DOHH2 (cell line): ENCODE data around the gene ROBO1.

ENCODE experiments used
- H3F3A ChIP-seq: fragments of 200-600 bp; sonication (generic), shearing (Covaris generic); 2 replicates; pipeline ENCODE4 v1.6.0; 2016; ENCODE audit warnings: antibody characterized with exemption, mild to moderate bottlenecking; ENCODE audit not compliant: control insufficient read depth, insufficient read depth
- H3K27ac ChIP-seq: fragments of 200-600 bp; sonication (generic); 2 replicates; pipeline ENCODE4 v1.5.1; 2014; ENCODE audit warnings: low read depth, mild to moderate bottlenecking, low read length, moderate library complexity
- H3K27me3 ChIP-seq: fragments of 200-600 bp; sonication (generic); 2 replicates; pipeline ENCODE4 v1.6.1; 2014; ENCODE audit warnings: mild to moderate bottlenecking, low read length, mixed read lengths; ENCODE audit not compliant: control insufficient read depth
- H3K36me3 ChIP-seq: fragments of 200-600 bp; sonication (generic); 2 replicates; pipeline ENCODE4 v1.6.1; 2014; ENCODE audit warnings: mild to moderate bottlenecking, low read length, moderate library complexity, mixed read lengths; ENCODE audit not compliant: control insufficient read depth
- H3K4me1 ChIP-seq: fragments of 200-600 bp; sonication (generic); 2 replicates; pipeline ENCODE4 v1.6.1; 2014; ENCODE audit warnings: mild to moderate bottlenecking, low read length, mixed read lengths; ENCODE audit not compliant: control insufficient read depth
- H3K4me2 ChIP-seq: fragments of 200-600 bp; sonication (generic); 2 replicates; pipeline ENCODE4 v1.6.0; 2014; ENCODE audit warnings: mild to moderate bottlenecking, low read length, moderate library complexity
- H3K4me3 ChIP-seq: fragments of 200-600 bp; sonication (generic); 2 replicates; pipeline ENCODE4 v1.5.1; 2014; ENCODE audit warnings: mild to moderate bottlenecking, low read length, mixed read lengths
- H3K79me2 ChIP-seq: fragments of 200-600 bp; sonication (generic); 2 replicates; pipeline ENCODE4 v1.6.1; 2014; ENCODE audit warnings: mild to moderate bottlenecking, low read length, mixed read lengths; ENCODE audit not compliant: control insufficient read depth
- H3K9me2 ChIP-seq: fragments of 200-600 bp; sonication (generic); replicated peaks from 2 replicates; pipeline ENCODE4 v1.6.1; 2014; ENCODE audit warnings: mild to moderate bottlenecking, low read length, mixed read lengths; ENCODE audit not compliant: control insufficient read depth
- H3K9me3 ChIP-seq: fragments of 200-600 bp; sonication (generic); 2 replicates; pipeline ENCODE4 v1.6.1; 2014; ENCODE audit warnings: antibody characterized with exemption, low read length, mixed read lengths; ENCODE audit not compliant: control insufficient read depth, insufficient read depth
- H4K20me1 ChIP-seq: fragments of 200-600 bp; sonication (generic); 2 replicates; pipeline ENCODE4 v1.6.0; 2014; ENCODE audit warnings: low read depth, mild to moderate bottlenecking, antibody characterized with exemption, low read length, moderate library complexity; ENCODE audit not compliant: control insufficient read depth, insufficient read depth
- EZH2phosphoT487 ChIP-seq: fragments of 200-600 bp; sonication (generic); IDR thresholded peaks from 2 replicates; pipeline ENCODE4 v1.6.1; 2017; ENCODE audit warnings: borderline replicate concordance, mild to moderate bottlenecking, antibody characterized with exemption, low read length, moderate library complexity, mixed read lengths
- TF ChIP-seq, protein P1 (sequence below): fragments of 200-600 bp; sonication (generic); IDR thresholded peaks from one replicate; pipeline ENCODE4 v1.5.1; 2014; ENCODE audit warnings: antibody characterized with exemption, mild to moderate bottlenecking, low read depth, low read length; ENCODE audit not compliant: poor library complexity, severe bottlenecking

The ROBO1 gene

GRCh38 chr3:79751703-79752102 lies 16.1 kb downstream of the ROBO1 start:
- Histone ChIP-seq H3K27ac (no peak overlapping the region), H3K9me2 (no peaks in the 10 kb centered on the region), H3K4me3 (no peak overlapping the region), H3K79me2 (no peaks in the 10 kb centered on the region), H3F3A (no peaks in the 10 kb centered on the region), H3K9me3 (no peaks in the 10 kb centered on the region), H3K36me3 (no peaks in the 10 kb centered on the region), H4K20me1 (no peaks in the 10 kb centered on the region), H3K4me1 (no peaks in the 10 kb centered on the region), H3K27me3 (no peaks in the 10 kb centered on the region), H3K4me2 (no peak overlapping the region)
- TF ChIP-seq, protein P1, sequence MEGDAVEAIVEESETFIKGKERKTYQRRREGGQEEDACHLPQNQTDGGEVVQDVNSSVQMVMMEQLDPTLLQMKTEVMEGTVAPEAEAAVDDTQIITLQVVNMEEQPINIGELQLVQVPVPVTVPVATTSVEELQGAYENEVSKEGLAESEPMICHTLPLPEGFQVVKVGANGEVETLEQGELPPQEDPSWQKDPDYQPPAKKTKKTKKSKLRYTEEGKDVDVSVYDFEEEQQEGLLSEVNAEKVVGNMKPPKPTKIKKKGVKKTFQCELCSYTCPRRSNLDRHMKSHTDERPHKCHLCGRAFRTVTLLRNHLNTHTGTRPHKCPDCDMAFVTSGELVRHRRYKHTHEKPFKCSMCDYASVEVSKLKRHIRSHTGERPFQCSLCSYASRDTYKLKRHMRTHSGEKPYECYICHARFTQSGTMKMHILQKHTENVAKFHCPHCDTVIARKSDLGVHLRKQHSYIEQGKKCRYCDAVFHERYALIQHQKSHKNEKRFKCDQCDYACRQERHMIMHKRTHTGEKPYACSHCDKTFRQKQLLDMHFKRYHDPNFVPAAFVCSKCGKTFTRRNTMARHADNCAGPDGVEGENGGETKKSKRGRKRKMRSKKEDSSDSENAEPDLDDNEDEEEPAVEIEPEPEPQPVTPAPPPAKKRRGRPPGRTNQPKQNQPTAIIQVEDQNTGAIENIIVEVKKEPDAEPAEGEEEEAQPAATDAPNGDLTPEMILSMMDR, result no peak
- no peak for TF ChIP-seq EZH2phosphoT487

DNA sequence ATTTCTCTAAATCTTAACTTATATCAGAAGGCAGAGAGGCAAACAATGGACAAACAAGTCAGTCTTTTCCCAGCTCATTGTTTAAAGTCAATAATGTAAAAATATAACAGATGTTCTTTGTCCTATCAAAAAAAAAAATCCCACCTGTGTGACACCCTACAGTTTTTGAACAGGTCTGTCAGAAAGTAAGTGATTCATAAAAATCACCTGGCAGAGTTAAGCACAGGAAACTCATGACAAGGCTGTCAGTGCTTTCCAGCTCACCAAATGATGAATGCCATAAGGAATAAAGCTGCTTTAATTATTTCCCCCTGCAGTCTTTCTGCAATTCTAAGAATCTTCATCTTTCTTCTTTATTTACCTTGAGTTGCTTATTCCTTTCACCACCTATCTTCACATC lies 30.3 kb downstream of the ROBO1 start:
- no peaks in the 10 kb centered on the region for H3K79me2 ChIP-seq
- H4K20me1 ChIP-seq, result no peaks in the 10 kb centered on the region
- H3K9me2 ChIP-seq, result no peaks in the 10 kb centered on the region
- H3K9me3 ChIP-seq, result peaks cover 3% of the 10 kb centered on the region; the same call in 1 of the 2 replicates
- H3K4me3 ChIP-seq, result no peak overlapping the region
- no peak overlapping the region for H3K4me2 ChIP-seq
- no peaks in the 10 kb centered on the region for H3K4me1 ChIP-seq
- TF ChIP-seq, protein P1, result no peak
- TF ChIP-seq EZH2phosphoT487, result no peak
- H3K27me3 ChIP-seq, result no peaks in the 10 kb centered on the region
- H3K27ac ChIP-seq, result no peak overlapping the region
- no peaks in the 10 kb centered on the region for H3F3A ChIP-seq
- no peaks in the 10 kb centered on the region for H3K36me3 ChIP-seq

DNA sequence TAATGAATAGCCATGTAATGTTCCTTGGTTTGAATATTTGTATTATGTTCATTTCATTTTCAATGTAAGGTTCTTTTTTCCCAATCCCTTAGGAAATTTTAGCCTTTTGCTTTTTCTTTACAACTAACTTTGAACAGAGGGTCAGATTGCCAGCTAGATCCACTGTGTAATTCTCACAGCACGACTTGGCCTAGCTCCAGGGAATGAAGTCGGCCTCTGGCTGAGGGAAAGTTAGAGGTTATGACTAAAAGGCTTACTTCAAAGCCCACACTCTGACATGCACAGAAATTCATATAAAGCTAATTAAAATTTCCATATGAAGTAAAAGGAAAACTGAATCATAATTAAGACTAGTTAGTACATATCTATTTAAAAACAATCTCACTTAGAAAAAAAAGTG lies 38.7 kb downstream of the ROBO1 start:
- Histone ChIP-seq H3K9me3 (no peaks in the 10 kb centered on the region), H3K4me1 (no peaks in the 10 kb centered on the region), H3K9me2 (no peaks in the 10 kb centered on the region), H3K36me3 (no peaks in the 10 kb centered on the region), H4K20me1 (no peaks in the 10 kb centered on the region), H3K79me2 (no peaks in the 10 kb centered on the region), H3K27ac (no peak overlapping the region), H3K27me3 (no peaks in the 10 kb centered on the region), H3K4me2 (no peak overlapping the region), H3F3A (no peaks in the 10 kb centered on the region), H3K4me3 (no peak overlapping the region)
- TF ChIP-seq, protein P1, result no peak
- no peak for TF ChIP-seq EZH2phosphoT487

GRCh38 chr3:79726786-79727185 lies 41.0 kb downstream of the ROBO1 start:
- H4K20me1 ChIP-seq, result no peaks in the 10 kb centered on the region
- no peaks in the 10 kb centered on the region for H3K36me3 ChIP-seq
- H3F3A ChIP-seq, result no peaks in the 10 kb centered on the region
- no peaks in the 10 kb centered on the region for H3K9me3 ChIP-seq
- no peak overlapping the region for H3K27ac ChIP-seq
- no peaks in the 10 kb centered on the region for H3K79me2 ChIP-seq
- TF ChIP-seq, protein P1, result no peak
- no peak for TF ChIP-seq EZH2phosphoT487
- no peak overlapping the region for H3K4me2 ChIP-seq
- no peaks in the 10 kb centered on the region for H3K27me3 ChIP-seq
- H3K4me3 ChIP-seq, result no peak overlapping the region
- H3K9me2 ChIP-seq, result no peaks in the 10 kb centered on the region
- no peaks in the 10 kb centered on the region for H3K4me1 ChIP-seq
